Measurements from ENCODE around the gene EXOC3L4. TPM values are rescaled to one million over a fixed set of nuclear protein-coding genes. Genes with fewer than 3 reads are reported as not detected.

Gene EXOC3L4
- total RNA-seq, 4 donors from 2014 or later = 0.22 to 0.68 TPM; not detected in 2

DNA sequence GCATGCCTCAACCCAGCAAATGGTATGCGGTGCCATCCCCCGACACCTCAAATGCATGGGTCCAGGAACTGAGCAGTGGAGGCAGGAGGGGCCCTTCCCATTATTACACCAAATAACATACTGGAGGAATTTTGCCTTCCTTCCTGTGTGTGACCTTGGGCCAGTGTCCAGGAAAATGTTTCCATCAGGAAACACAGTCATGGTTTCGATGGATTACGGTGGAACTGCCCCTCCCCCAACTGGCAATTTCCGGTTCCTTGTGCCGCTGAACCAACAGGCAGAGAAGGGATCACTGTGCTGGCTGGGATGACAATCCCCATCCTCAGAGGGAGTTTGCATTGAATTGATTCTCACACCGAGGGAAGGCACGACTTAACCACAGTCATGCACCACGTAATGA lies 28.1 kb upstream of the EXOC3L4 start:
- TF ChIP-seq, protein P1, sequence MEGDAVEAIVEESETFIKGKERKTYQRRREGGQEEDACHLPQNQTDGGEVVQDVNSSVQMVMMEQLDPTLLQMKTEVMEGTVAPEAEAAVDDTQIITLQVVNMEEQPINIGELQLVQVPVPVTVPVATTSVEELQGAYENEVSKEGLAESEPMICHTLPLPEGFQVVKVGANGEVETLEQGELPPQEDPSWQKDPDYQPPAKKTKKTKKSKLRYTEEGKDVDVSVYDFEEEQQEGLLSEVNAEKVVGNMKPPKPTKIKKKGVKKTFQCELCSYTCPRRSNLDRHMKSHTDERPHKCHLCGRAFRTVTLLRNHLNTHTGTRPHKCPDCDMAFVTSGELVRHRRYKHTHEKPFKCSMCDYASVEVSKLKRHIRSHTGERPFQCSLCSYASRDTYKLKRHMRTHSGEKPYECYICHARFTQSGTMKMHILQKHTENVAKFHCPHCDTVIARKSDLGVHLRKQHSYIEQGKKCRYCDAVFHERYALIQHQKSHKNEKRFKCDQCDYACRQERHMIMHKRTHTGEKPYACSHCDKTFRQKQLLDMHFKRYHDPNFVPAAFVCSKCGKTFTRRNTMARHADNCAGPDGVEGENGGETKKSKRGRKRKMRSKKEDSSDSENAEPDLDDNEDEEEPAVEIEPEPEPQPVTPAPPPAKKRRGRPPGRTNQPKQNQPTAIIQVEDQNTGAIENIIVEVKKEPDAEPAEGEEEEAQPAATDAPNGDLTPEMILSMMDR (IDR thresholded peaks at IDR 0.05; ENCODE audit: low read depth) = no peak

DNA sequence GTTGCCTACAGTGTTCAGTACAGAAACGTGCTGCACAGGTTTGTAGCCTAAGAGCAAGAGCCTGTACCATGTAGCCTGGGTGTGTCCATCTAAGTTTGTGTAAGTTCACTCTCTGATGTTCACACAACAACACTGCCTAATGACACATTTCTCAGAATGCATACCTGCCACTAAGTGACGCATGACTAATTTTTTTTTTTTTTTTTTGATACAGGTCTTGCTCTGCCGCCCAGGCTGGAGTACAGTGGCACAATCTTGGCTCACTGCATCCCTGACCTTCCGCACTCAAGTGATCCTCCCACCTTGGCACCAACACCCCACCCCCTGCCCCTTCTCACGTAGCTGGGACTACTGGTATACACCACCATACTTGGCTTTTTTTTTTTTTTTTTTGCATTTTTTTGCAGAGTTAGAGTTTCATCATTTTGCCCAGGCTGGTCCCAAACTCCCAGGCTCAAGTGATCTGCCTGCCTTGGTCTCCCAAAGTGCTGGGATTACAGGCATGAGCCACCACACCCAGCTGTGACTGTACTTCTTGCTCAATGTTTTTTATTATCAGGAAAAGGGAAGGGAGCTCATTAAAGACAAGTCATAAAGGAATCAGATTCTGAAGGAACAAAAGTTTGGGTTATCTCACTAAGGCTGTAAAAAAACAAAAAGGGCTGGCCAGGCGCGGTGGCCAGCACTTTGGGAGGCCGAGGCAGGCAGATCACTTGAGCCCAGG lies 27.1 kb upstream of the EXOC3L4 start:
- TF ChIP-seq, protein P1 (IDR thresholded peaks at IDR 0.05; ENCODE audit: low read depth) = no peak

DNA sequence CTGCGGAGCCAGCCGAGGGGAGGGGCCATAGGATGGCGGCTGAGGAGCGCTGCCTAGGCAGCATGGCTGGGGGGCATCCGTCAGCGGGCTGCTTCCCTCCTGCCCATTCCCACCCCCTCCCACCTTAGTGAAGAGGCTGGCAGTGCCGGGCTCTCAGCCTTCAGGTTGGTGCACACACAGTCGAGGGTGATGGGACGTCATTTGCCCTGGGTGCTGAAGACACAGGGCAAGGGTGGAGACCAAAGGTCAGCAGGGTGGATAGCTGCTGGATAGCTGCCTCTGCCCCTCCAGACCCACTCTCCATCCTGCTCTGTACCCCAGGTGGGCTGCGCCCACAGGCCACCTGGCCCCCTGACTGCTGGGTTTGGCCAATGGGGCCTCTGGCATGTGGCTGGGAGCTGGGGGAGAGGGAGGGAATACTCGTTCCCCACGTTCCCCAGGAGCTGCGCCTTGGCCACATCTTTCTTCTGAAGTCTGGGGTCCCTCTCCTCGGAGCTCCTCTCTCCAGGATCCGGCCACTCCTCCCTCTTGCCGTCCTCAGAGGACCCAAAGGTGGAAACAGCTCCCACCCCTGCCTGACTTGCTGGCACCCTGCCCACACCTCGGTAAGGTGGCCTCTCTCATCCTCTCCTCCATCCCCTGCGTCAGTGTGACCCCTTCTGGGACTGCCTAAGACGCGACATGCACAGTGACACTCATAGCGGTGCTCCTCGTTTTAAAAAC lies 26.0 kb upstream of the EXOC3L4 start:
- TF ChIP-seq, protein P1 (IDR thresholded peaks at IDR 0.05; ENCODE audit: low read depth) = no peak

DNA sequence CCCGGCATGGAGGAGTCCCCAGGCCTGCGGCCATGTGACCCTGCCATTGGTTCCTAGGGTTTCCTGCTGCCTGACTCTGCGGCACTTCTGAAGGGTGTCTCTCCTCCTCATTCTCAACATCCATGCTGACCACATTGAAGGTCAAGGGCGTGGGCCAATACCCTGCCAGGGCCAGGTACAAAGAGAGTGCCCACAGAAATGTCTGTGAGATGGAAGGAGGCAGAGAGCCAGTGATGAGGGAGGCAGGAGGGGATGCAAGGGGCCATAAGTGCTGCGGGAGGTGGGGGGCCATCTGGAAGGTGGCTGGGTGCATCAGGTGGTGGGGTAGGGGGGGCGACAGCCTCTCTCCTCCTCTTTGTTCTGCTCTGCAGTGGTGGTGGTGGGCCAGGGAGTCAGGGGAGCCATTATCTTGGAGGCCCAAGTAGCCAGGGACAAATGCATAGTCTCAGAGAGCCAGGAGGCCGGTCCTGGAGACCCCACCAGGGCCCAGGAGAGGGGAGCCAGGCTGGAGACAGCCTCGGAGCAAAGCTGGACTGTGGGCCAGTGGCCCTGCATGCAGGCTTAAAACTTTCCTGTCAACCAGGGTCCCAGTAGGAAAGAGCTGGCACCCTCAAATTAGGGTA lies 24.2 kb upstream of the EXOC3L4 start:
- TF ChIP-seq, protein P1 (IDR thresholded peaks at IDR 0.05; ENCODE audit: low read depth) = no peak

DNA sequence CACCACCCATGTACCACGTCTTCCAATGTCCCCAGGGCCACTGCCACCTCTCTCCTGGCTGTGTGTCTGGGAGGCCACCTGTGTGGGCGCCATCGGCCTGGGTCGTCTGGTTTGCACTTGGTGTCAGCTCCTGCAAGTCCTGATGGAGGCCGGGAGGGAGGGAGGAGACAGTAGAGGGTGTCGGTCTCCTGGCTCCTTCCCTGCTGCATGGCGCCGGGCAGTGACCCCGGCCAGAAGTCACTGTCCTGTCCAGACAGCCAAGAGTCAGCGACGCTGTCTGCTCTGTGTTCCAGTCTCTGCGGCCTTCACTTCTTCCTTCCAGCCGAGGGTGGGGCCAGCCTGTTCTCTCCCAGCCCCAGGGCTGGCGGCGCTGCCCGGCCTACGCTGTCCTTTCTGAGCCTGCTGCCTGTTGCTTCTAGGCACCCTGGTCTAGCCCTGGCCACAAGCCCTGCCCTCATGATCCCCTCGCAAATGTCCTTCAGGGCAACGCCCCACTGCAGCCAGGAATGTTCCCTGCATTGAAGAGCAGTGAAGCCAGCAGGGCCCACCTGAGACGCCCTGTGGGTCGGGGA lies 23.5 kb upstream of the EXOC3L4 start:
- TF ChIP-seq, protein P1 (IDR thresholded peaks at IDR 0.05; ENCODE audit: low read depth) = no peak

DNA sequence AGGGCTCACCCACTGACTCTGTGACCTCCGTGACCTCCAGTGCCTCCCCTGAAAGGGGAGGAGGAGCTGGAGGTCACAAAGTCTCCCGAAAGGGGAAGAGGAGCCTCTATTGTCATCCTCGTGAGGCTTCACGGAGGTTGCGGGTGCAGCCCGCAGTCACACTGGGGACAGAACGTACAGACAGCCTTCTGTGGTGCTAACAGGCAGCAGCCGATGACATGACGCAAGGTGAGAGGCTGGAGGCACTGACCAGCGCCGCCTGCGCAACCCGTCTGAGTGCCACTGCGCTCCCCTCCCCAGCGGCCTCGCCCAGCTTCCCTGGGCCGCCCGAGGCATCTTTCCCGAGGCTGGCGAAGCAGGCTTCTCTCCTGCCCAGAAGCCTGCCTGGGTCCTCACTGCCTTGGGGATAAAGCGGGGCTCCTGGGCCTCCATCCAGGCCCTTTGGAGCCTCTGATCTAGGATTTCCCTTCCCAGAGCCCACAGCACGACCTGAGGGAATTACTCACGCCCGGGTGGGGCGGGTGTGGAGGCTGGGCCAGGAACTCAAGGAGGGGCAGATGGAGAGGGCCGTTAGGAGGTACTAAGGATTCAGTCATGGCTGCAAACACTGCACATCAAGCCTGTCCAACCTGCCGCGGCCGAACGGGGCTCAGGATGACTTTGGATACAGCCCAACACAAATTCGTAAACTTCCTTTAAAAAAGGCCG lies 22.8 kb upstream of the EXOC3L4 start:
- TF ChIP-seq, protein P1 (IDR thresholded peaks at IDR 0.05; ENCODE audit: low read depth) = no peak
